Measurements from ENCODE around the gene CELSR1. TPM values are rescaled to one million over a fixed set of nuclear protein-coding genes. Genes with fewer than 3 reads are reported as not detected.

CELSR1 gene
- total RNA-seq, 1 experiment from 2014 or later = 37.6 TPM

- CTCF ChIA-PET = no interaction called here
- no TSS peak for BruUV-seq (replicated peaks)
Measured at GRCh38 chr22:46428602-46429324, 108.7 kb downstream of the CELSR1 start.

GRCh38 chr22:46428171-46428570 is 109.2 kb downstream of the CELSR1 start:
- CTCF ChIA-PET = no interaction called here
- Histone ChIP-seq H3F3A (ENCODE audit: insufficient read depth, low read depth) (peaks cover 21% of the 10 kb centered on the region), H2AFZ (no peak overlapping the region), H3K9me2 (ENCODE audit: insufficient read depth) (no peaks in the 10 kb centered on the region), H3K36me3 (ENCODE audit: low read depth) (no peaks in the 10 kb centered on the region), H3K4me1 (replicated peaks; ENCODE audit: insufficient read depth) (peaks cover 24% of the 10 kb centered on the region), H3K79me2 (ENCODE audit: low read depth) (no peaks in the 10 kb centered on the region), H3K4me2 (no peak overlapping the region), H3K4me3 (no peak overlapping the region), H3K27me3 (ENCODE audit: insufficient read depth, low read depth) (no peaks in the 10 kb centered on the region), H3K9me3 (ENCODE audit: insufficient read depth, low read depth) (no peaks in the 10 kb centered on the region), H4K20me1 (ENCODE audit: insufficient read depth) (no peaks in the 10 kb centered on the region), H3K27ac (no peak overlapping the region)
- no peak for TF ChIP-seq CTCF (conservative IDR thresholded peaks at IDR 0.05)
- no peak for TF ChIP-seq EZH2 (IDR thresholded peaks at IDR 0.05; ENCODE audit: low read depth)
- no peak for DNase-seq
- BruUV-seq (replicated peaks) = no TSS peak
- POLR2A ChIA-PET (ENCODE audit: unreplicated experiment) = no interaction called here
- intact Hi-C loops (cut with micrococcal nuclease; ENCODE audit: unreplicated experiment) = no loop called here

More at GRCh38 chr22:46428602-46429324, 108.7 kb downstream of the CELSR1 start:
- Histone ChIP-seq H3K79me2 (ENCODE audit: low read depth) (no peaks in the 10 kb centered on the region), H3K4me2 (no peak overlapping the region), H3K9me2 (ENCODE audit: insufficient read depth) (no peaks in the 10 kb centered on the region), H3K27ac (no peak overlapping the region), H2AFZ (no peak overlapping the region), H3K4me1 (replicated peaks; ENCODE audit: insufficient read depth) (peaks cover 24% of the 10 kb centered on the region), H3K4me3 (no peak overlapping the region), H3K9me3 (ENCODE audit: insufficient read depth, low read depth) (no peaks in the 10 kb centered on the region), H3K36me3 (ENCODE audit: low read depth) (no peaks in the 10 kb centered on the region), H3F3A (ENCODE audit: insufficient read depth, low read depth) (peaks cover 21% of the 10 kb centered on the region), H3K27me3 (ENCODE audit: insufficient read depth, low read depth) (no peaks in the 10 kb centered on the region), H4K20me1 (ENCODE audit: insufficient read depth) (no peaks in the 10 kb centered on the region)
- DNase-seq = no peak
- POLR2A ChIA-PET (ENCODE audit: unreplicated experiment) = no interaction called here
- TF ChIP-seq EZH2 (IDR thresholded peaks at IDR 0.05; ENCODE audit: low read depth) (no peak), CTCF (conservative IDR thresholded peaks at IDR 0.05) (no peak)
- intact Hi-C loops (cut with micrococcal nuclease; ENCODE audit: unreplicated experiment) = no loop called here

- intact Hi-C loops (cut with micrococcal nuclease; ENCODE audit: unreplicated experiment) = no loop called here
- Histone ChIP-seq H2AFZ (no peak overlapping the region), H3K27ac (peak overlapping the region; percentile 58), H3K4me2 (peak overlapping the region; percentile 43), H3F3A (ENCODE audit: insufficient read depth, low read depth) (peaks cover 25% of the 10 kb centered on the region), H3K79me2 (ENCODE audit: low read depth) (no peaks in the 10 kb centered on the region), H3K9me3 (ENCODE audit: insufficient read depth, low read depth) (no peaks in the 10 kb centered on the region), H3K27me3 (ENCODE audit: insufficient read depth, low read depth) (no peaks in the 10 kb centered on the region), H4K20me1 (ENCODE audit: insufficient read depth) (no peaks in the 10 kb centered on the region), H3K4me3 (no peak overlapping the region), H3K36me3 (ENCODE audit: low read depth) (no peaks in the 10 kb centered on the region), H3K4me1 (replicated peaks; ENCODE audit: insufficient read depth) (peaks cover 24% of the 10 kb centered on the region), H3K9me2 (ENCODE audit: insufficient read depth) (no peaks in the 10 kb centered on the region)
- CTCF ChIA-PET = no interaction called here
- TF ChIP-seq CTCF (conservative IDR thresholded peaks at IDR 0.05) (no peak), EZH2 (IDR thresholded peaks at IDR 0.05; ENCODE audit: low read depth) (no peak)
- POLR2A ChIA-PET (ENCODE audit: unreplicated experiment) = interaction anchor here (0.6 kb wide), 1 partner anchor 107 kb away, joined by 6 read pairs; no protein-coding TSS in a partner anchor
- DNase-seq = peak in 1 of 2 experiments; percentile 86
- BruUV-seq (replicated peaks) = no TSS peak
Measured at GRCh38 chr22:46425016-46425415, 112.4 kb downstream of the CELSR1 start.
